ENCODE data around the gene ADCY3. TPM values are rescaled to one million over a fixed set of nuclear protein-coding genes. Genes with fewer than 3 reads are reported as not detected.

The ADCY3 gene
- total RNA-seq, 2 donors from 2014 or later = 40.7 to 59.3 TPM

DNA sequence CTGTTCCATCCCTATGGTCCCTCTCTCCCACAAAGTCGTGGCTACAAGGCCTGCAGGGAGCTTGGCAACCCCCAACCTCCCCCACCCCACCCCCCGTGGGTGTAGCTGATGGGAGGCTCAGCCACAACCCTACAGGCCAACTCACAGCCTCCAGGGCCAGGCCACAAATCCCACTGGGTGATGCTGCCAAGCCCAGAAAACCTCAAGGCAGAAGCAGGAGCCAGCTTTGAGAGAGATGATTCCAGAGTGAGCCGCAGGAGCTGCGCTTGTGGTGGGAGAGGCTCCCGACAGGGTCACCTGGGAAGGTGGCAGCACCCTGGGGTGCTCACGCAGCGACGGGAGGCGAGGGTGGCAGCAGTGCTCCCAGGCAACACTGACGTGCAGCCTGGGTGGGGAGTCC is 44.8 kb downstream of the ADCY3 start:
- no peak overlapping the region for H3K27ac Mint-ChIP-seq
- peaks cover 5% of the 10 kb centered on the region for H3K4me1 Mint-ChIP-seq
- H3K27me3 Mint-ChIP-seq = no peaks in the 10 kb centered on the region
- H3K4me3 Mint-ChIP-seq = no peak overlapping the region
- ATAC-seq = no peak
- no peaks in the 10 kb centered on the region for H3K9me3 ChIP-seq (ENCODE audit: control insufficient read depth, low read length, poor library complexity, severe bottlenecking)
- no peak for DNase-seq
- H3K36me3 Mint-ChIP-seq (ENCODE audit: low read depth) = peaks cover 4% of the 10 kb centered on the region

DNA sequence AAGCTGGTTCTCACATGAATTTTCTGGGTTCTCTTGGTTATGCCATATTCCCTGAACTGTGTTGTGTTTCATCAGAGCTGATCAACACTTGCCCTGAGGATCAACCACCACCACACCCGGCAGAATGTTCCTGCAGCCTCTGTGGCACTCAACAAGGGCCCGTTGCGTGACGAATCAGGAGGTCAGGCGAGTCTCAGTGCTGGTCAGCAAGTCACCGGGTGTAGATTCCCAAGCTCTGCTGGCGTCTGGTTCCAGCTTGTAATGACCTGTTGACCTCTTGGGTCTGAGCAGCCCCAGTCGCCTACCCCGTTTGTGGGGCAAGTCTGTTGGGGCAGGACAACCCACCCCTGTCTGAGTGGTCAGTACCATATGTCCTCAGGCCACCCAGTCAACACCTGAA is 46.0 kb downstream of the ADCY3 start:
- Mint-ChIP-seq H3K36me3 (ENCODE audit: low read depth) (peaks cover 4% of the 10 kb centered on the region), H3K27me3 (no peaks in the 10 kb centered on the region), H3K4me1 (peaks cover 5% of the 10 kb centered on the region), H3K4me3 (no peak overlapping the region), H3K27ac (no peak overlapping the region)
- ATAC-seq (peak; percentile 18), DNase-seq (no peak)
- no peaks in the 10 kb centered on the region for H3K9me3 ChIP-seq (ENCODE audit: control insufficient read depth, low read length, poor library complexity, severe bottlenecking)

DNA sequence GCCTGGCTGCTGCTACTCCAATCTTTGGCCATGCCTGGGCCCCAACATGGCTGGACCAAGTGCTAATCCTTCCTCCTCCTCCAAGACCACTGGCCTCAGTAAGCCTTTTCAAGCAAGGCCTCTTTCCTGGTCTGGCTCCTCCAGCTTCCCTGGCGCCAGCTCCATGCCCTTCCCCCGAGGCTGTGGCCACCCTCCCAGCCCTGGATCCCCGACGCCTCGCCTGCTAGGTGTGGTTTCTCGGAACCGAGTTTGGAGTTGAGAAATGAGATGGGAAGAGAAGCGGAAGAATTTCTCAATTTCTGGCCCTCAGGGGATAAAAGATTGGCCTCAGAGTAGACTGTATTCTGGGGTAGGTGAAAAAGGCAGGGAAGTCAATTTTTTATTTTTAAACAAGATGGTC is 46.4 kb downstream of the ADCY3 start:
- DNase-seq = no peak
- no peak overlapping the region for H3K27ac Mint-ChIP-seq

DNA sequence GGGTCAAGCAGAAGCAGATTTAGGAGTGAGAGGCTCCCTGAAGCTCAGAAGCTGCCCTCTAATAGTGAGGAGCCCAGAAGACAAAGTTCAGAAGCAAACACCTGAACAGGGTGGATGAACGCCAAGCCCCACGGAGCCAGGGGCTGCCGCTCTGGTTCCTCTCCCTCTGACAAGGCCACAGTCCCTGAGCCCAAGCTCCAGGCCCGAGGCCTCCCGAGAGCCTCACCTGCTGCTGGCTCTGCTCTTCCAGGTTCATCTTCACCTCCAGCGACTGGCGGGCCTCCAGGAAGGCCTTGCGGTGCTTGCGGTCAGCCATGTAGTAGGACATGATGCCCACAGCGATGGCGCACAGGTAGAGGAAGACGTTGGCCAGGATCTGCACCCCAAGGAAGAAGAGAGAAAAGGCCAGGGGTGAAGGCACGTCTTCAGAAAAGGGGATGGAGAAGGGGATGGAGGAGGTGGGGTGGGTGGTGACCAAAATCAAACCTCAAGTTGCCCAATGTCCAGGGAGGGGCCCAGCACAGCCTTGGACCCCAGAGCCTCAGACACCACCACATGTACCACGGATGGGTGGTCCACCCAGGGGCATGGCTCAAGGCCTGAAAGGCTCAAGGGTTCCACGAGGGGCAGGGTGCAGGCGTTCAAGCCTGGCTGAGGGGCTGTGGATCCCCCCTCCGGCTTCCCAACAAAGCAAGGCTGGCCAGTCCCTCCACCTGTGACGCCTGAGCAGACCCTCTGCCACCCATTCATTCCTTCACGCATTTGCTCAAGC is 47.5 kb downstream of the ADCY3 start:
- DNase-seq (no peak), ATAC-seq (no peak)
- Mint-ChIP-seq H3K36me3 (ENCODE audit: low read depth) (peaks cover 4% of the 10 kb centered on the region), H3K27me3 (no peaks in the 10 kb centered on the region), H3K4me1 (peaks cover 6% of the 10 kb centered on the region), H3K27ac (no peak overlapping the region), H3K4me3 (no peak overlapping the region)
- no peaks in the 10 kb centered on the region for H3K9me3 ChIP-seq (ENCODE audit: control insufficient read depth, low read length, poor library complexity, severe bottlenecking)

More for the DNA sequence above, 46.4 kb downstream of the ADCY3 start:
- Mint-ChIP-seq H3K36me3 (ENCODE audit: low read depth) (peaks cover 4% of the 10 kb centered on the region), H3K27me3 (no peaks in the 10 kb centered on the region), H3K4me3 (no peak overlapping the region), H3K4me1 (peaks cover 5% of the 10 kb centered on the region)
- H3K9me3 ChIP-seq (ENCODE audit: control insufficient read depth, low read length, poor library complexity, severe bottlenecking) = no peaks in the 10 kb centered on the region
- no peak for ATAC-seq

DNA sequence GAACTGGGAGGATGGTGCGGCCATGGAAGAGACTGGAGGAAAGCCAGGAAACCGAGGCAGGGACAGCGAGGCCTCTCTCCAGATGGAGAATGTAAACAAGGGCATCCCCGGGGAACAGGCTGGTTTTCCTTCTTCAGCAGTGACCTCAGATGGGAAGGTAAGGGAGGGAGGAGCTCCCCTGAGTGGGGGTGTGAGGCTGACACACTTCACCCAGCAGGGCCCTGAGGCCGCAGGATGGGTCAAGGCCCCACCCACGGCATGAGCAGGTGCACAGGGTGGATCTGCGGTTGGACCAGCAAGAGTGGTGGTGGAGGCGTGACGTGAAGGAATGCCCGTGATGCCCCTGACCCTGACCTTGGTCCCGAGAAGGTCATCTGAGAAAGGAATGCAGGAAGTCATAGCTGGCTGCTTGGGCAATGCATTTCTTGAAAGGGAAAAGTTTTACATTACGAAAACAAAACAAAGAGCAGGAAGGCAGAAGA is 48.1 kb downstream of the ADCY3 start:
- no peak for DNase-seq
- Mint-ChIP-seq H3K27ac (no peak overlapping the region), H3K4me1 (peaks cover 6% of the 10 kb centered on the region)

DNA sequence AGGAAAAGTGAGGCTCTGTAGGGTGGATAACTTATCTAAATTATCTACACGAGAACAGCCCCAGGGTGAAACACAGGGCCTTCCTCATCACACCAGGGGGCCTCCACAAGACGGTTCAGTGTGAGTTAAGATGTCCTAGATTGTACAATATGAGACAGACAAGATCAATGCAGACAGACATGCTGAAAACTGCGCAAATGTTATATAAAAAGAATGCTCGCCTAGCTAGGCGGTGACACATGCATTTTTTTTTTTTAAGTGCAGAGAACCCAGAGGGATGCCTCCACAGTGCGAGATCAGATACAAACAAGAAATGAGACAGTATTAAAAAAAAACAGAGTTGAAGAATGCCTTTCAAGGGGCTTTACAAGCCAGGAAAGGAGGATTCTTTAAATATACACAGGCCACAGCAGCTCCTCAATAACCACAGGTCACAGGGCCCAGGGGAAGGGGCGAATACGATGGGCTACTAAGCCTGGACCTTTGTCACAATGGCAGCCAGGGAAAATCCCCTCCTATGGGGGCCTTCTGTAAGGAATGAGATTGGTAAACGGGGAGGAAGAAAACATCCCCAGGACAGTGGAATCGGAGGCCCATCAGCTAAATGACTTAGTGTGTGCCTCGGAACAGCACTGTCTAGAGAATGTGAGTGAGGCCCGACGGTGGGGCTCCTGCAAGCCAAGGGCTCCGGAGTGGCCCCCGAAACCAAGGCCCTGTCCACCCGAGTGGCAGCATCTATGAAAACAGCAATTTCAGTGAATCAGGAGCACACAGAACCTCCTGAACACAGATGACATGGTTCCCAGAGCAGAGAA is 48.9 kb downstream of the ADCY3 start:
- H3K4me1 Mint-ChIP-seq = peaks cover 9% of the 10 kb centered on the region
- no peak overlapping the region for H3K4me3 Mint-ChIP-seq
- ATAC-seq (no peak), DNase-seq (no peak)
- H3K27me3 Mint-ChIP-seq = no peaks in the 10 kb centered on the region
- H3K9me3 ChIP-seq (ENCODE audit: control insufficient read depth, low read length, poor library complexity, severe bottlenecking) = no peaks in the 10 kb centered on the region
- peaks cover 8% of the 10 kb centered on the region for H3K36me3 Mint-ChIP-seq (ENCODE audit: low read depth)
- no peak overlapping the region for H3K27ac Mint-ChIP-seq

More for the DNA sequence above, 48.1 kb downstream of the ADCY3 start:
- Mint-ChIP-seq H3K27me3 (no peaks in the 10 kb centered on the region), H3K36me3 (ENCODE audit: low read depth) (peaks cover 5% of the 10 kb centered on the region), H3K4me3 (no peak overlapping the region)
- ATAC-seq = no peak
- no peaks in the 10 kb centered on the region for H3K9me3 ChIP-seq (ENCODE audit: control insufficient read depth, low read length, poor library complexity, severe bottlenecking)

DNA sequence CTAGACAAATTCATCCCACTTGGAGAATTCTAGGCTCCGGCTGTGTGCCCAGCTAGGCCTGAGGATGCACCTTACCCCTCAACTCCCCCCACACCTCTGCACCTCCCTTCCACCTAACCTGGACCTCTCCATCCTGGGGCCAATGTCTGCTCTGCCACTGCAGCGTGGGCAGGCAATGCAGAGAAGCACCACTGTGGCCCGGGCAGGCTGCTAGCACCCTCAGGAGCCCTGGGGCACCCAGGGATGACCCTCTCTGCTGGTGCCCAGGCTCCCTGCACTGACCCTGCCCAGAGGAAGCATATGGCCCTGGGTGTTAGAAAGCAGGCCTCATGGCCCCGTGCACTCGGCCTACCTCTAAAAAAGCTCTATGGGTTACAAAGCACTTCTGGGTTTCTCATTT is 49.6 kb downstream of the ADCY3 start:
- Mint-ChIP-seq H3K4me3 (no peak overlapping the region), H3K36me3 (ENCODE audit: low read depth) (peaks cover 8% of the 10 kb centered on the region), H3K4me1 (peaks cover 15% of the 10 kb centered on the region), H3K27me3 (no peaks in the 10 kb centered on the region), H3K27ac (no peak overlapping the region)
- H3K9me3 ChIP-seq (ENCODE audit: control insufficient read depth, low read length, poor library complexity, severe bottlenecking) = no peaks in the 10 kb centered on the region
- DNase-seq (no peak), ATAC-seq (no peak)

DNA sequence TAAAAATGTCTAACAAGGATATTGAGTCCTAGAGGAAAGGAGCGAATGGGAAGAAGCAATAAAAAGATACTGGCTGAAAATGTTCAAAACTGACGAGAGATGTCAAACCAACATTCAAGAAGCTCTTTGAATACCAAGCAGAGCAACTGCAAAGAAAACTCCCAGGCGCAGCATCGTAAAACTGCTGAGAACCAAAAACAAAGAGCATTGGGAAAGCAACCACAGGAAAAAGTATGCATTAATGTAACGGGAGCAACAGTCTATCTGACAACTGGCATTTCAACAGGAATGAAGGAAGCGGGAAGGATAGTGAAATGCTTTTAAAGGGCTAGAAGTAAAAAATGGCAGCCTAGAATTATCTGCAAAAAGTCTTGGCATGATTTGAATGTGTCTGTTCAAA is 53.1 kb downstream of the ADCY3 start:
- no peaks in the 10 kb centered on the region for H3K9me3 ChIP-seq (ENCODE audit: control insufficient read depth, low read length, poor library complexity, severe bottlenecking)
- ATAC-seq (no peak), DNase-seq (no peak)
- H3K4me1 Mint-ChIP-seq = peaks cover 15% of the 10 kb centered on the region
- no peaks in the 10 kb centered on the region for H3K27me3 Mint-ChIP-seq
- H3K4me3 Mint-ChIP-seq = no peak overlapping the region
- H3K27ac Mint-ChIP-seq = no peak overlapping the region
- H3K36me3 Mint-ChIP-seq (ENCODE audit: low read depth) = peaks cover 8% of the 10 kb centered on the region

DNA sequence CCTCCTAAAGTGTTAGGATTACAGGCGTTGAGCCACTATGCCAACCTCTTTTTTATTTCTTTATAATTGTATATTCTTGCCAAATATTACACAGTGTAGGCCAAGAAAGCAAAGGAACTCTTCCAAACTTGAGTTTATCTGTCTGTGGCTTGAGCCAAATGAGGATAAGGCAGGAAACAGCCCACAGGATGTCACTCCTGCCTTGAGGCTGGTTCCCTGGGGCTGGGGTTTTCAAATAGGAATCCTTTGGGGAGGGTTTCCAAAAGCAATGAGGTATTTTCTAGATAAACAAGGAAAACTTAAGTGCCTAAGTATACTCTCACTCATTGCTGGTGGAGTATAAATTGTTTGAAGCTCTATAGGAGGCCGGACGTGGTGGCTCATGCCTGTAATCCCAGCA is 56.4 kb downstream of the ADCY3 start:
- peaks cover 4% of the 10 kb centered on the region for H3K36me3 Mint-ChIP-seq (ENCODE audit: low read depth)
- H3K27me3 Mint-ChIP-seq = no peaks in the 10 kb centered on the region
- DNase-seq = no peak
- no peak for ATAC-seq
- H3K4me1 Mint-ChIP-seq = peaks cover 13% of the 10 kb centered on the region
- H3K9me3 ChIP-seq (ENCODE audit: control insufficient read depth, low read length, poor library complexity, severe bottlenecking) = no peaks in the 10 kb centered on the region
- no peak overlapping the region for H3K4me3 Mint-ChIP-seq
- H3K27ac Mint-ChIP-seq = no peak overlapping the region

DNA sequence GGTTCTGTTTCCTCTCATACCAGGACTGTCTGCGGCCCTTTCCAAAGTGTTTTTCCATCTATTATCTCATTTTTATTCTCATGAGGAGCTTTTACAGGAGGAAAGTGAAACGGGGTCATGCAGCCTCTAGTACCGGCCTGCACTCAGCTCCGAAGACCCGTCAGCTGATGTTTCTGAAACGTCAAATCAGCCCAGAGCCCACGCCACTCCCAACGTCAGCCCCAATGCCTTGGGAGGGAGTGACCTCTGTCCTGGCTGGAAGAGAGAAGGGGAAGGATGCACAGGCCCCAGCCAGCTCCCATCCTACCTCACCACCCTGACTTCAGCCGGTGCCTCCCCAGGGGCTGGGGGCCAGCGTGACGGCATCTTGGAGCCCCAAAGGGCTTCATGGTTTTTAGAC is 58.5 kb downstream of the ADCY3 start:
- no peaks in the 10 kb centered on the region for H3K27me3 Mint-ChIP-seq
- DNase-seq (no peak), ATAC-seq (no peak)
- no peaks in the 10 kb centered on the region for H3K9me3 ChIP-seq (ENCODE audit: control insufficient read depth, low read length, poor library complexity, severe bottlenecking)
- no peak overlapping the region for H3K27ac Mint-ChIP-seq
- H3K4me3 Mint-ChIP-seq = no peak overlapping the region
- H3K36me3 Mint-ChIP-seq (ENCODE audit: low read depth) = no peaks in the 10 kb centered on the region
- H3K4me1 Mint-ChIP-seq = peaks cover 6% of the 10 kb centered on the region

DNA sequence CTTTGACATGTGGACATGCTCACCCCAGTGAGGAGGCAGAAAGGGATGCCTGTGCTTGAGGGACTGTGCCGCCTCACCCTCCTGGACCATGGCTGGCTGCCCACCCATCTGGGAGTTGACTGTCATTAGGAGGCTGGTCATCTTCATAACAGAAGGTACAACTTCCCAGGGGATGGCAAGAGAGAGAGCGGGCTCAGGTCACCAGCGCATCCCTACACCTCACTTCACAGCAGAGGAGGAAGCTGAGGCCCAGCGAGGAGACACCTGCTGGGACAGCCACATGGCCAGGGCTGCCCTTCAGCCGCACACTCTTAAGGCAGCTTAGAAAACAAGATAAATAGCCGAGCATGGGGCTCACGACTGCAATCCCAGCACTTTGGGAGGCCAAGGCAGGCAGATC is 59.4 kb downstream of the ADCY3 start:
- no peaks in the 10 kb centered on the region for H3K36me3 Mint-ChIP-seq (ENCODE audit: low read depth)
- no peak overlapping the region for H3K27ac Mint-ChIP-seq
- peaks cover 6% of the 10 kb centered on the region for H3K4me1 Mint-ChIP-seq
- no peak overlapping the region for H3K4me3 Mint-ChIP-seq
- H3K27me3 Mint-ChIP-seq = no peaks in the 10 kb centered on the region
- ATAC-seq (no peak), DNase-seq (no peak)
- H3K9me3 ChIP-seq (ENCODE audit: control insufficient read depth, low read length, poor library complexity, severe bottlenecking) = no peaks in the 10 kb centered on the region

DNA sequence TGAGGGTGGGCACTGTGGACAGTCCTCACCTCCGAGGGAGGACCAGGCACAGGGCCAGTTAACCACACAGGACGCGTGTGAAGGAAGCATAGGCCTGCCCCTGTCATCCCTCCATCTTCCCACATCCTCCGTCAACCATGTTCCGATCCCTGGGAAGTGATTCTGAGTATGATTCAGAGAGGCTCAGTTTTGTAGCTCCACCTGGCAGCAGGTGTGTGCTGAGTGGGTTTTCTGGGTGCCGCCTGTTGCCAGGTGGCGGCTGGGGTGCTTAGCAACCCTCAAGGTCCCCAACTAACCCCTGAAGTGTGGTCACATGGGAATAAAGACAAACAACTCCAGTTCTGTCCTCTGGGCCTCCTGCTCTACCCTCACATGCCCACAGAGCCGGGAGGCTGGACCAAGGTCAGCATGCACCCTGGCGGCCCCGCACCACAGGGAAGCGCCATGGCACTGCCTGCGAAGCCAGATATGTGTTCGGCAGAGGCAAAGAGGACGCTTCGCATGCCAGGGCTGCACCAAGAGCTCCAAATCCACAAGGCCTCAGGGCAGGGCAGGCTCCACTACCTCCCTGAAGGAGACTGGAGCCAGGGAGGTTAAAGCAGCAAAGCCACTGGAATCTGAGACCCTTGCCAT is 60.0 kb downstream of the ADCY3 start:
- H3K27ac Mint-ChIP-seq = no peak overlapping the region
- ATAC-seq (no peak), DNase-seq (no peak)
- H3K27me3 Mint-ChIP-seq = no peaks in the 10 kb centered on the region
- no peaks in the 10 kb centered on the region for H3K9me3 ChIP-seq (ENCODE audit: control insufficient read depth, low read length, poor library complexity, severe bottlenecking)
- H3K4me1 Mint-ChIP-seq = peaks cover 4% of the 10 kb centered on the region
- no peak overlapping the region for H3K4me3 Mint-ChIP-seq
- no peaks in the 10 kb centered on the region for H3K36me3 Mint-ChIP-seq (ENCODE audit: low read depth)

DNA sequence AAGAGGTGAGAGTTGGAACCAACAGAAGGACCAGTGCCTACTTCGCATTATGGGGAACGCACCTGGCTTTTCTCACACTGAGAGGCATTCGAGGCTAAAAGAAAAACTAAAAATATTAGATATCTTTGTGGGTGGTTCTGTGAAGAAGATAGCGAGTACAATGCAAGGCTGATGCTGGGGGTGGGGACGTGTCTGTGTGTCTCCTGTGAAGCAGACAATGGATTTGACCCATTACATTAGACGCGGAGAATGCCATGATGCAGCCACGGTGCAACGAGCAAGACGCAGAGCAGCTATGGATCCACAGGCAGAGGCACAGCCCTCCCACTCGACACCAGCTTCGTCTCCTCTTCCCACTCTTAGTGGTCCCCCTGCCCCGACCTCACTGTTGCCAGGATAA is 61.0 kb downstream of the ADCY3 start:
- peaks cover 4% of the 10 kb centered on the region for H3K4me1 Mint-ChIP-seq
- H3K9me3 ChIP-seq (ENCODE audit: control insufficient read depth, low read length, poor library complexity, severe bottlenecking) = no peaks in the 10 kb centered on the region

More for the DNA sequence above, 61.0 kb downstream of the ADCY3 start:
- H3K36me3 Mint-ChIP-seq (ENCODE audit: low read depth) = no peaks in the 10 kb centered on the region
- H3K27me3 Mint-ChIP-seq = no peaks in the 10 kb centered on the region
- no peak overlapping the region for H3K4me3 Mint-ChIP-seq
- ATAC-seq = no peak
- H3K27ac Mint-ChIP-seq = peak overlapping the region; percentile 39
- DNase-seq = no peak
